ENCODE data around the gene GABRG3. TPM values are rescaled to one million over a fixed set of nuclear protein-coding genes. Genes with fewer than 3 reads are reported as not detected.

GABRG3 gene
- total and polyA plus RNA-seq, 2 donors (not counting 3 experiments of a cell fraction or from before 2014, with no cell fraction given): not detected

- no peaks in the 10 kb centered on the region for H3K9me1 ChIP-seq (replicated peaks; ENCODE audit: control insufficient read depth, extremely low read depth, insufficient read depth, low read length)
- ChIA-PET CTCF (no interaction called here), POLR2A (no interaction called here)
- no peaks in the 10 kb centered on the region for H3K36me3 ChIP-seq (ENCODE audit: control insufficient read depth in 2 of 2, extremely low read depth in 1 of 2, insufficient read depth in 2 of 2, low read length in 2 of 2)
- no peak overlapping the region for H3K9ac ChIP-seq (replicated peaks; ENCODE audit: extremely low read depth, insufficient read depth, low read length)
- no peaks in the 10 kb centered on the region for H3K4me1 ChIP-seq (ENCODE audit: control insufficient read depth, extremely low read depth, insufficient read depth, low read length)
- H3K4me2 ChIP-seq (ENCODE audit: insufficient read depth, low read length): no peak overlapping the region
- H3K4me3 ChIP-seq (replicated peaks in 1 of 3; ENCODE audit: insufficient read depth in 1 of 3, low read depth in 1 of 3, low read length in 3 of 3): no peak overlapping the region
- no peak for TF ChIP-seq POLR2AphosphoS5 (IDR thresholded peaks at IDR 0.05; ENCODE audit: insufficient read depth, low read depth, low read length)
- TF ChIP-seq, protein P1, sequence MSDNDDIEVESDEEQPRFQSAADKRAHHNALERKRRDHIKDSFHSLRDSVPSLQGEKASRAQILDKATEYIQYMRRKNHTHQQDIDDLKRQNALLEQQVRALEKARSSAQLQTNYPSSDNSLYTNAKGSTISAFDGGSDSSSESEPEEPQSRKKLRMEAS (IDR thresholded peaks at IDR 0.05; ENCODE audit: insufficient read depth, insufficient read length): no peak
- no peak for TF ChIP-seq MYC (IDR thresholded peaks at IDR 0.05; ENCODE audit: low read depth, low read length)
- TF ChIP-seq CTCF (IDR thresholded peaks at IDR 0.05; ENCODE audit: extremely low read depth in 1 of 2, insufficient read depth in 1 of 2, low read depth in 1 of 2, low read length in 2 of 2): no peak
- no peak for TF ChIP-seq EZH2 (IDR thresholded peaks at IDR 0.05; ENCODE audit: borderline replicate concordance, low read depth, low read length, severe bottlenecking)
- no peak for TF ChIP-seq GATA2 (IDR thresholded peaks at IDR 0.05; ENCODE audit: insufficient read depth, insufficient read length, low read depth, low read length)
- TF ChIP-seq JUN (IDR thresholded peaks at IDR 0.05; ENCODE audit: borderline replicate concordance, insufficient read depth, insufficient read length, low read depth): no peak
- no peak for TF ChIP-seq POLR2A (IDR thresholded peaks at IDR 0.05; ENCODE audit: low read depth, low read length)
- no peak for TF ChIP-seq FOS (IDR thresholded peaks at IDR 0.05; ENCODE audit: borderline replicate concordance, insufficient read depth, low read length)
- H3K27me3 ChIP-seq (ENCODE audit: control insufficient read depth in 2 of 2, insufficient read depth in 2 of 2, low read length in 2 of 2): no peaks in the 10 kb centered on the region
- H3K9me3 ChIP-seq (replicated peaks; ENCODE audit: control insufficient read depth, insufficient read depth, low read length): peaks cover 11% of the 10 kb centered on the region
- H4K20me1 ChIP-seq (replicated peaks; ENCODE audit: control insufficient read depth, extremely low read depth, insufficient read depth, low read length): no peaks in the 10 kb centered on the region
- BruUV-seq (replicated peaks): no TSS peak
- no peak overlapping the region for H3K27ac ChIP-seq (ENCODE audit: insufficient read depth, low read depth, low read length)
- no peak for DNase-seq (ENCODE audit: low read depth, low spot score)
- H3K79me2 ChIP-seq (ENCODE audit: control insufficient read depth, insufficient read depth, low read length): no peaks in the 10 kb centered on the region
- no peak for FAIRE-seq
- no peak overlapping the region for H2AFZ ChIP-seq (ENCODE audit: low read depth, low read length)
- dilution Hi-C loops (cut with MboI; ENCODE audit: extremely low pct_ligation_motif_present, low sequenced_read_pairs) (no loop called here), intact Hi-C loops (cut with micrococcal nuclease) (no loop called here)
Measured at GRCh38 chr15:27043770-27044169, 72.8 kb downstream of the GABRG3 start.

All from endothelial cell of umbilical vein (primary cell).